Measurements from ENCODE around the gene TSPAN11.
A peak's percentile ranks its signal among the peaks of the same experiment; 100 is the strongest.
"Not testable (repeated sequence)": the region's sequence is repeated elsewhere in the genome, so short reads cannot be mapped to it uniquely, and the experiment has no call there.

TSPAN11 gene

GRCh38 chr12:31011336-31011735, 84.8 kb downstream of the TSPAN11 start:
- ChIA-PET CTCF (interaction anchor here (0.7 to 3.7 kb wide), 11 partner anchors 12 to 165 kb away, joined by 3 to 37 read pairs (median 4); no protein-coding TSS in a partner anchor), POLR2A (no interaction called here)
- no peak for DNase-seq (ENCODE audit: extremely low spot score)

GRCh38 chr12:31011746-31012566, 85.4 kb downstream of the TSPAN11 start:
- peak; percentile 47 for TF ChIP-seq CTCF (IDR thresholded peaks at IDR 0.05; ENCODE audit: control extremely low read depth, extremely low read depth, low read depth, missing control alignments)
- no peak for DNase-seq (ENCODE audit: extremely low spot score)
- POLR2A ChIA-PET: no interaction called here
- CTCF ChIA-PET: interaction anchor here (0.7 to 3.7 kb wide), 11 partner anchors 9 to 165 kb away, joined by 3 to 37 read pairs (median 4); no protein-coding TSS in a partner anchor

More at GRCh38 chr12:31011336-31011735, 84.8 kb downstream of the TSPAN11 start:
- no peak for TF ChIP-seq CTCF (IDR thresholded peaks at IDR 0.05; ENCODE audit: control extremely low read depth, extremely low read depth, low read depth, missing control alignments)

GRCh38 chr12:31012567-31012891, 86.0 kb downstream of the TSPAN11 start:
- DNase-seq (ENCODE audit: extremely low spot score); POLR2A ChIA-PET: not testable (repeated sequence)
- CTCF ChIA-PET: interaction anchor here (0.9 to 3.7 kb wide), 9 partner anchors 9 to 166 kb away, joined by 3 to 37 read pairs (median 5); no protein-coding TSS in a partner anchor

- no peak for DNase-seq (ENCODE audit: extremely low spot score)
- POLR2A ChIA-PET: no interaction called here
- CTCF ChIA-PET: interaction anchor here (1.3 to 1.4 kb wide), 2 partner anchors 11 to 168 kb away, joined by 3 to 4 read pairs; no protein-coding TSS in a partner anchor
- TF ChIP-seq CTCF (IDR thresholded peaks at IDR 0.05; ENCODE audit: control extremely low read depth, extremely low read depth, low read depth, missing control alignments): no peak
Observed at GRCh38 chr12:31015215-31015614, 88.7 kb downstream of the TSPAN11 start.

- no peak for TF ChIP-seq CTCF (IDR thresholded peaks at IDR 0.05; ENCODE audit: control extremely low read depth, extremely low read depth, low read depth, missing control alignments)
- DNase-seq (ENCODE audit: extremely low spot score): no peak
- CTCF ChIA-PET: interaction anchor here (1.3 to 1.4 kb wide), 2 partner anchors 12 to 169 kb away, joined by 3 to 4 read pairs; no protein-coding TSS in a partner anchor
- POLR2A ChIA-PET: no interaction called here
Observed at GRCh38 chr12:31016057-31016456, 89.5 kb downstream of the TSPAN11 start.

- TF ChIP-seq CTCF (IDR thresholded peaks at IDR 0.05; ENCODE audit: control extremely low read depth, extremely low read depth, low read depth, missing control alignments): no peak
- POLR2A ChIA-PET: no interaction called here
- DNase-seq (ENCODE audit: extremely low spot score): no peak
- CTCF ChIA-PET: no interaction called here
Observed at GRCh38 chr12:31017535-31017934, 91.0 kb downstream of the TSPAN11 start.

GRCh38 chr12:31018106-31018789, 91.7 kb downstream of the TSPAN11 start:
- no peak for DNase-seq (ENCODE audit: extremely low spot score)
- ChIA-PET CTCF (no interaction called here), POLR2A (no interaction called here)
- TF ChIP-seq CTCF (IDR thresholded peaks at IDR 0.05; ENCODE audit: control extremely low read depth, extremely low read depth, low read depth, missing control alignments): no peak
